PC-9 (cell line): Measurements from ENCODE around the gene CHP1.

Experiments used
- EZH2 ChIP-seq: fragments of 200-600 bp; sonication (generic); IDR thresholded peaks from 2 replicates; pipeline ENCODE4 v1.8.0; 2017; ENCODE audit warnings: antibody characterized with exemption, low read depth
- TF ChIP-seq, protein P1 (sequence below): fragments of 200-600 bp; sonication (generic); conservative IDR thresholded peaks from 2 replicates; pipeline ENCODE4 v1.6.1; 2017; ENCODE audit warnings: mixed run types, antibody characterized with exemption, mild to moderate bottlenecking, moderate library complexity

DNA sequence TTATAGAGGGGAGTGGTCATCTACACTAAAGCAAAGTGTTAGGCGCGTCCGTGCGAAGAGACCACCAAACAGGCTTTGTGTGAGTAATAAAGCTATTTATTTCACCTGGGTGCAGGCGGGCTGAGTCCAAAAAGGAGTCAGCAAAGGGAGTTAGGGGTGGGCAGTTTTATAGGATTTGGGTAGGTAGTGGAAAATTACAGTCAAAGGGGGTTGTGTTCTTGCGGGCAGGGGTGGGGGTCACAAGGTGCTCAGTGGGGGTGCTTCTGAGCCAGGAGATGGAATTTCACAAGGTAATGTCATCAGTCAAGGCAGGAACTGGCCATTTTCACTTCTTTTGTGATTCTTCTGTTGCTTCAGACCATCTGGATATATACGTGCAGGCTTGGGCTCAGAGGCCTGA is 54.2 kb downstream of the CHP1 start:
- TF ChIP-seq, protein P1, sequence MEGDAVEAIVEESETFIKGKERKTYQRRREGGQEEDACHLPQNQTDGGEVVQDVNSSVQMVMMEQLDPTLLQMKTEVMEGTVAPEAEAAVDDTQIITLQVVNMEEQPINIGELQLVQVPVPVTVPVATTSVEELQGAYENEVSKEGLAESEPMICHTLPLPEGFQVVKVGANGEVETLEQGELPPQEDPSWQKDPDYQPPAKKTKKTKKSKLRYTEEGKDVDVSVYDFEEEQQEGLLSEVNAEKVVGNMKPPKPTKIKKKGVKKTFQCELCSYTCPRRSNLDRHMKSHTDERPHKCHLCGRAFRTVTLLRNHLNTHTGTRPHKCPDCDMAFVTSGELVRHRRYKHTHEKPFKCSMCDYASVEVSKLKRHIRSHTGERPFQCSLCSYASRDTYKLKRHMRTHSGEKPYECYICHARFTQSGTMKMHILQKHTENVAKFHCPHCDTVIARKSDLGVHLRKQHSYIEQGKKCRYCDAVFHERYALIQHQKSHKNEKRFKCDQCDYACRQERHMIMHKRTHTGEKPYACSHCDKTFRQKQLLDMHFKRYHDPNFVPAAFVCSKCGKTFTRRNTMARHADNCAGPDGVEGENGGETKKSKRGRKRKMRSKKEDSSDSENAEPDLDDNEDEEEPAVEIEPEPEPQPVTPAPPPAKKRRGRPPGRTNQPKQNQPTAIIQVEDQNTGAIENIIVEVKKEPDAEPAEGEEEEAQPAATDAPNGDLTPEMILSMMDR: no peak
- TF ChIP-seq EZH2: no peak
